KMS-11 (cell line): Measurements from ENCODE around the gene ATP8A2.

Source experiments
- H2AFZ ChIP-seq: fragments of 200-600 bp; sonication (generic); 2 replicates; pipeline ENCODE4 v1.6.1; 2016; ENCODE audit warnings: antibody characterized with exemption, mixed run types, low read depth
- H3K27ac ChIP-seq: fragments of 200-600 bp; sonication (generic); 2 replicates; pipeline ENCODE4 v1.6.1; 2016; ENCODE audit warnings: mild to moderate bottlenecking, mixed run types
- H3K27me3 ChIP-seq: fragments of 200-600 bp; sonication (generic); 2 replicates; pipeline ENCODE4 v1.6.1; 2017; ENCODE audit warnings: mild to moderate bottlenecking, low read depth, mixed run types, moderate library complexity; ENCODE audit not compliant: insufficient read depth
- H3K36me3 ChIP-seq: fragments of 200-600 bp; sonication (generic); 2 replicates; pipeline ENCODE4 v1.6.1; 2017; ENCODE audit warnings: mild to moderate bottlenecking, mixed run types; ENCODE audit not compliant: insufficient read depth
- H3K4me1 ChIP-seq: fragments of 200-600 bp; sonication (generic); 2 replicates; pipeline ENCODE4 v1.6.1; 2016; ENCODE audit warnings: mild to moderate bottlenecking, low read depth, mixed run types; ENCODE audit not compliant: poor library complexity, severe bottlenecking
- H3K4me2 ChIP-seq: fragments of 200-600 bp; sonication (generic); 2 replicates; pipeline ENCODE4 v1.7.0; 2016; ENCODE audit warnings: mild to moderate bottlenecking, mixed run types
- H3K4me3 ChIP-seq: fragments of 200-600 bp; sonication (generic); IDR thresholded peaks from 2 replicates; pipeline ENCODE4 v1.6.1; 2017; ENCODE audit warnings: low read depth, low read length, mixed read lengths; ENCODE audit not compliant: insufficient read depth
- H3K79me2 ChIP-seq: fragments of 200-600 bp; sonication (generic); 2 replicates; pipeline ENCODE4 v1.6.1; 2016; ENCODE audit warnings: low read depth, mixed run types; ENCODE audit not compliant: insufficient read depth
- H3K9ac ChIP-seq: fragments of 200-600 bp; sonication (generic); 2 replicates; pipeline ENCODE4 v1.6.1; 2016; ENCODE audit warnings: mild to moderate bottlenecking, mixed run types
- H4K20me1 ChIP-seq: fragments of 200-600 bp; sonication (generic); 2 replicates; pipeline ENCODE4 v1.6.1; 2016; ENCODE audit warnings: mild to moderate bottlenecking, mixed run types; ENCODE audit not compliant: insufficient read depth
- CTCF ChIP-seq: fragments of 200-600 bp; sonication (generic); conservative IDR thresholded peaks from 2 replicates; pipeline ENCODE4 v1.6.1; 2017; ENCODE audit warnings: low read depth, mild to moderate bottlenecking, antibody characterized with exemption, low read length, moderate library complexity, mixed read lengths

ATP8A2 gene

GRCh38 chr13:25708268-25708667 lies 336.5 kb downstream of the ATP8A2 start:
- Histone ChIP-seq H3K27me3 (no peaks in the 10 kb centered on the region), H3K4me2 (peak overlapping the region; percentile 58), H3K4me3 (no peak overlapping the region), H3K27ac (peak overlapping the region; percentile 75), H3K9ac (peak overlapping the region; percentile 30; the same call in 1 of the 2 replicates), H4K20me1 (no peaks in the 10 kb centered on the region), H2AFZ (peak overlapping the region; percentile 46; the same call in 1 of the 2 replicates), H3K36me3 (no peaks in the 10 kb centered on the region), H3K4me1 (peaks cover 84% of the 10 kb centered on the region), H3K79me2 (no peaks in the 10 kb centered on the region)
- TF ChIP-seq CTCF: no peak

- Histone ChIP-seq H3K27me3 (no peaks in the 10 kb centered on the region), H3K4me3 (no peak overlapping the region), H3K27ac (peak overlapping the region; percentile 75), H3K4me2 (peak overlapping the region; percentile 58), H4K20me1 (no peaks in the 10 kb centered on the region), H3K9ac (peak overlapping the region; percentile 30; the same call in 1 of the 2 replicates), H2AFZ (peak overlapping the region; percentile 46; the same call in 1 of the 2 replicates), H3K36me3 (no peaks in the 10 kb centered on the region), H3K4me1 (peaks cover 76% of the 10 kb centered on the region), H3K79me2 (no peaks in the 10 kb centered on the region)
- TF ChIP-seq CTCF: no peak
Observed at GRCh38 chr13:25709088-25709487, 337.3 kb downstream of the ATP8A2 start.

- Histone ChIP-seq H3K4me3 (no peak overlapping the region), H3K4me2 (no peak overlapping the region), H3K27ac (no peak overlapping the region), H3K4me1 (peaks cover 19% of the 10 kb centered on the region), H2AFZ (no peak overlapping the region), H4K20me1 (no peaks in the 10 kb centered on the region), H3K9ac (no peak overlapping the region), H3K79me2 (no peaks in the 10 kb centered on the region), H3K36me3 (no peaks in the 10 kb centered on the region), H3K27me3 (no peaks in the 10 kb centered on the region)
- no peak for TF ChIP-seq CTCF
Observed at GRCh38 chr13:25715760-25716159, 344.0 kb downstream of the ATP8A2 start.

- Histone ChIP-seq H2AFZ (no peak overlapping the region), H3K27me3 (no peaks in the 10 kb centered on the region), H3K36me3 (no peaks in the 10 kb centered on the region), H3K79me2 (no peaks in the 10 kb centered on the region), H4K20me1 (no peaks in the 10 kb centered on the region), H3K4me1 (no peaks in the 10 kb centered on the region), H3K4me2 (no peak overlapping the region), H3K9ac (no peak overlapping the region), H3K4me3 (no peak overlapping the region), H3K27ac (no peak overlapping the region)
- TF ChIP-seq CTCF: no peak
Observed at GRCh38 chr13:25717666-25718197, 346.0 kb downstream of the ATP8A2 start.
